ENCODE data around the gene BLID. TPM values are rescaled to one million over a fixed set of nuclear protein-coding genes. Genes with fewer than 3 reads are reported as not detected.
A peak's percentile ranks its signal among the peaks of the same experiment; 100 is the strongest.

The BLID gene
- total and polyA plus RNA-seq, 2 of the 4 experiments (the other 2 are of a cell fraction), result 0.24 to 30.8 TPM

GRCh38 chr11:122109932-122110331 lies 6.1 kb downstream of the BLID start:
- Histone ChIP-seq H2BK20ac (ENCODE audit: low read depth, low read length) (no peak overlapping the region), H2AK9ac (replicated peaks; ENCODE audit: low read depth, low read length, poor library complexity) (no peak overlapping the region), H3K9me3 (ENCODE audit: control insufficient read depth, insufficient read depth, low read length) (no peaks in the 10 kb centered on the region), H3K79me1 (ENCODE audit: low read depth in 1 of 2, low read length in 2 of 2) (peaks cover 4 to 81% of the 10 kb centered on the region in 2 experiments; a peak in 3 of 4 replicates), H4K20me1 (ENCODE audit: insufficient read depth, low read length) (peaks cover 56% of the 10 kb centered on the region), H4K8ac (ENCODE audit: low read depth in 2 of 2, low read length in 2 of 2) (no peak overlapping the region), H3K9ac (ENCODE audit: low read depth, low read length) (no peak overlapping the region), H4K91ac (ENCODE audit: insufficient read depth, low read depth, low read length) (no peak overlapping the region), H2AK5ac (ENCODE audit: low read depth, low read length) (no peak overlapping the region), H3K27ac (ENCODE audit: insufficient read depth, low read length) (no peak overlapping the region), H2BK15ac (ENCODE audit: low read depth, low read length) (no peak overlapping the region), H2AFZ (replicated peaks; ENCODE audit: low read length, poor library complexity) (no peak overlapping the region), H2BK120ac (ENCODE audit: low read depth, low read length) (no peak overlapping the region), H3K4ac (ENCODE audit: low read depth, low read length) (no peak overlapping the region), H4K5ac (ENCODE audit: low read depth, low read length) (peak overlapping the region; percentile 67; the same call in 1 of the 2 replicates), H3K18ac (ENCODE audit: low read depth, low read length) (0 out of 2 replicates have a peak overlapping the region, but pooled peaks have one; percentile 52), H3K14ac (replicated peaks; ENCODE audit: low read depth, low read length) (no peak overlapping the region), H3K36me3 (ENCODE audit: control insufficient read depth, insufficient read depth, low read length) (peaks cover 39% of the 10 kb centered on the region), H2BK5ac (ENCODE audit: low read depth, low read length, poor library complexity, severe bottlenecking) (peak overlapping the region; percentile 31), H3K4me1 (ENCODE audit: control insufficient read depth, insufficient read depth, low read length) (peaks cover 23% of the 10 kb centered on the region), H3K4me2 (ENCODE audit: low read depth, low read length) (no peak overlapping the region), H3K23ac (ENCODE audit: low read depth, low read length) (no peak overlapping the region), H3K9me1 (ENCODE audit: insufficient read depth, low read length) (peaks cover 14% of the 10 kb centered on the region), H3K27me3 (ENCODE audit: control insufficient read depth, insufficient read depth, low read length) (no peaks in the 10 kb centered on the region), H3K4me3 (ENCODE audit: insufficient read depth, low read depth, low read length) (no peak overlapping the region), H3K56ac (ENCODE audit: extremely low read depth, insufficient read depth, low read length) (no peak overlapping the region)
- intact Hi-C loops (cut with micrococcal nuclease) (no loop called here), in situ Hi-C loops (cut with MboI; ENCODE audit: low sequenced_read_pairs) (loop anchor here (10.0 to 25.0 kb wide), 3 partner anchors 95 to 648 kb away; partner anchors contain the start of genes SORL1 and SORL1-AS1), dilution Hi-C loops (cut with HindIII; ENCODE audit: low sequenced_read_pairs, unreplicated experiment) (no loop called here)
- WGBS, 2 experiments (ENCODE audit: extremely low coverage in 2 of 2, insufficient read length in 1 of 2), result no CpG with 5 or more reads among the region's 4 CpGs
- POLR2A ChIA-PET (ENCODE audit: unreplicated experiment), result no interaction called here
- TF ChIP-seq MAFK (IDR thresholded peaks at IDR 0.05; ENCODE audit: low read depth, low read length) (peak; percentile 99), USF2 (IDR thresholded peaks at IDR 0.05; ENCODE audit: low read depth, low read length) (no peak)
- ATAC-seq (ENCODE audit: low read depth) (no peak), DNase-seq (no peak)
- no TSS peak for BruUV-seq (replicated peaks)
- CTCF ChIA-PET, result no interaction called here
